HG03175 (cell line): ENCODE results near the gene C10orf62.

Experiments used
- ATAC-seq: cut with Tn5 transposase; IDR thresholded peaks from one replicate; pipeline ENCODE4 v1.9.1; 2021; ENCODE audit warnings: mild to moderate bottlenecking, moderate library complexity; ENCODE audit not compliant: unreplicated experiment

C10orf62 gene

DNA sequence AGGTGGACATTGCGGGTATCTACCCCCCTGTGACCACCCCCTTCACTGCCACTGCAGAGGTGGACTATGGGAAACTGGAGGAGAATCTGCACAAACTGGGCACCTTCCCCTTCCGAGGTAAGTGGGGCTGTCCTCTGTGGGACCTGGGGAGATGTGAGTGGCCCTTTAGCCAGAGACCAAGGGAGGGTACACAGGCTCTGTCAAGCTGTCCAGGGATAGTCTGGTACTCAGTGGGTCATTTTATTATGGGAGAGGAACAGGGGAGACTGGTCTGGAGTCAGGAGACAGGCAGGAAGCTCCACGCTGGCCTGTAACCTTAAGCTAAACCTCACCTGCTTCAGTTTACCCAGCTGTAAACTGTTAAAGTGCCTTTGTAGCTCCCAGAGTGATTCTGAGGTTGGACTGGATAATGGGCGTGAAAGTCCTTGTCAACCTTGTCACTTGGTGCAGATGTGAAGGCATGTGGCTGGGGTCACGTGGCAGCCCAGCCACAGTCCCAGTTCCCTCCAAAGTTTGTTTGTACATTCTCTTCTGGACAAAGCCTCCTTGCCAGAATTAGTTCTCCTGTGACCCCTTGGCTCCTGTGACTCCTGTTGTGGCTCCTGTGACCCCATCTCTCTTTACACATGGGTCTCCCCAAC lies 4.6 kb upstream of the C10orf62 start:
- ATAC-seq = no peak

DNA sequence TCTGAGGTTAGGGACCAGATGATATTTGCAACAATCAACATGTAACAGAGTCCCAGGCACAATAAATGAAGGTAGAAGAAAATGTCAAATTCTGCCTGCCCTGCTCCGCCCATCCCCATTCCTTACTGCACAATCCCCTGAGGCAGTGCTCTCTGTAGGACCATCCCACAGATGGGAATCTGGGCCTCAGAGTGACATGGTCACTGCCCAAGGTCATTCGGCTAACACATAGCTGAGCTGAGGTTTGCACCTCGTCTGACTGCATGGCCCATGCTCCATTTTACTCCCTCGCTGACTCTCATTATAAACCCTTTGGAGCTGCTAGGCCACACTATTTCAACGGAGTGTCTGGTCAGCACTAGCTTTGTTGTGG lies 4.1 kb upstream of the C10orf62 start:
- no peak for ATAC-seq

DNA sequence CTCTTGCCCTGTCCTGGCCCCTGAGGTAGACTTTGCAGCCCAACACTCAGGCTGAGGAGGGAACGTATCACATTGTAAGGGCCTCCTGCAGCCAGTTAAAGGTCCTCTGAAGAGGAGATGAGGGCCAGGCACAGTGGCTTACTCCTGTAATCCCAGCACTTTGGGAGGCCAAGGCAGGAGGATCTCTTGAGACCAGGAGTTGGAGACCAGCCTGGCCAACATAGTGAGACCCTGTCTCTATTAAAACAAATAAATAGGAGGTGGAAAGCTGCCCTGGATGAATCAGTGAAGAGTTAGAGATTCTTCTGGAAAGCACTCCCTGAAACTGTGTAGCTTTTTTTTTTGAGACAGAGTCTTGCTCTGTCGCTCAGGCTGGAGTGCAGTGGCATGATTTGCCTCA lies 2.3 kb upstream of the C10orf62 start:
- ATAC-seq = no peak

DNA sequence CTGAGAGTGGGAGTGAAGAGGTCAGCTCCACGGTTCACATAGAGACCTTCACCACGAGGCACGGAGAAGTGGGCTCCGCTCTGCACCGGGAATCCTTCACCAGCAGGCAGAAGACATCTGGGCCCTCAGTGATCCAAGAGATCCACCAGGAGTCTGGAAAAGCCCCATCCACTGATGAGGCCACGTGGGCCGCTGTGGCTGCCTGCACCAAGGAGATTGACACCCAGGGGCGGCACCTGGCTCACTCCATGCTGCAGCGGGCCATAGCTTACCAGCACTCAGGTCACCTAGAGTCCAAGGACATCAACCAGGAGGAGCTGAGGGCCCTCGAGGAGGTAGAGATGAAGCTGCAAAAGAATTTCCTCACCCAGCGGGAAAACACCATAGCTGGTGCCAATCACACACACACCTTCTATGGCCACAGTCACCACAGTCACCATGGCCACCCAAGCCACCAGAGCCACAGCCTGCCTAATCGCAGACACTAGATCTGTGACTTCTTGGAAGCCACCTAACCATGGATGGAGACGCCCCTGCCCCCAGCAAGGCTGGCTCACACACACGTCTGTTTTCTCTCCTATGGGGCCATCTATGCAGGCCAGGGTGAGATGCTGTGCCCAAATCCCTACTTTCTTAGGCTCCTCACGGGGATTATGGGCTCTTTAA lies 694 bp downstream of the C10orf62 start:
- no peak for ATAC-seq

DNA sequence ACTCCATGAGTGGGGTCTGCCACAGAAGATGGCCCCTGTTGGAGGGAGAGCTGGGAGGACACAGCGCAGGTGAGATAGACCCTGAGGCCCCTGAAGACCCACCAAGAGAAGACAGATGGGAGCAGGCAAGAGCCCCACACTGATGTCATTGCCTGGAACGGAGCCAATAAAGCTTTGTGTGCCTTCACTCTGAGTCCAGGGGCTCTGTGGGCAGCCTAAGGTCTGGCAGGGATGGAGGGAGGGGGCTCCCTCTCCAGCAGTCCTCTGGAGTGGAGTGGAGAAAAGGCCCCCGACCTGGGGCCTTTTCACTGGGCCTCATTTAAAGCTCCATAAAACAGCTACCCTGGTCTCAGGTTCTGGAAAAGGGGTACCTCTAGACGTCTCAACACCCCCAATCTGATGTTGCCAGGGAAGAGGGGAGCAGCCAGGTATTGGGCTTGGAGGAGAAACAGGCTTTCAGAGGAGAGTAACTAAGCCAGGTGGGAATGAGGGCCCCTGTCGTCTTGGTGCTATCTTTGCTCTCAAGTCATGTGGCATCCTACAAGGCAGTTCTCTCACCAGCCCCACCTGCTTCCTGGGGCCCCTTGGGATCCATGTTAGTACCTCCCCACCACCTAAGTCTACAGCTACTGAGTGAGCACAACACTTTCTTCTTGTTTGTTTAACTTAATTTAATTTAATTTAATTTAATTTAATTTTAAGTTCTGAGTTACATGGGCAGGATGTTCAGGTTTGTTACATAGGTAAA lies 1.4 kb downstream of the C10orf62 start:
- ATAC-seq = no peak

DNA sequence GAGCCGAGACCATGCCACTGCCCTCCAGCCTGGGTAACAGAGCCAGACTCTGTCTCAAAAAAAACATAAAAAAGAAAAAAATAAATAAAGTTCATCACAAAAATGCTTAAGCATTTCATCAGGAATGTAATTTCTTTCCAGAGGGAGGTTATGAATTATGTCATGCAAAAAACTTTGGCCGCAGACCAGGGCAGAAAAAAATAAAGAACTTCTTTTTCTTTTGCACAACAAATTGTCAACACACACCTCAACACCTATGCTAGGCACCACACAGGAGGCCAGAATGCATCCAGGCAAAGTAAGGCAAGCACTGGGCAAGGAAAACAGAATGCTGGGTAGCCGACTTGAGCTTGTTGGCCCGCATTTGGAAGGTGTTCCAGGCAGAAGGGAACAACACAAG lies 3.9 kb downstream of the C10orf62 start:
- ATAC-seq = no peak

- no peak for ATAC-seq
Measured at GRCh38 chr10:97596101-97597082, 6.9 kb downstream of the C10orf62 start.

DNA sequence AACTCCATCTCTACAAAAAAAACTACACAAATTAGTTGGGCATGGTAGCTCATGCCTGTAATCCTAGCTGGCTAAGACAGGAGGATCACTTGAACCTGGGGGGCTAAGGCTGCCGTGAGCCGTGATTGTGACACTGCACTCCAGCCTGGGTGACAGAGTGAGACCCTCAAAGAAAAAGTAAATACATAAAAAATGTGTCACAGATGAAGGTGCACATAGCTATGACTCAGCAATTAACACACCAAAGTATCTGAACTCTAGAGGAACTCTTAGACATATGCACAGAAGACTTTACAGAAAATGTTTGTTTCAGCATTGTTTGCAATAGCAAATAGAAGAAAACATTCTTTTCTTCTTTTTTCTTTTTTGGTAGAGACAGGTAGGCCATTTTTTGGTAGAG lies 8.3 kb downstream of the C10orf62 start:
- ATAC-seq = no peak

DNA sequence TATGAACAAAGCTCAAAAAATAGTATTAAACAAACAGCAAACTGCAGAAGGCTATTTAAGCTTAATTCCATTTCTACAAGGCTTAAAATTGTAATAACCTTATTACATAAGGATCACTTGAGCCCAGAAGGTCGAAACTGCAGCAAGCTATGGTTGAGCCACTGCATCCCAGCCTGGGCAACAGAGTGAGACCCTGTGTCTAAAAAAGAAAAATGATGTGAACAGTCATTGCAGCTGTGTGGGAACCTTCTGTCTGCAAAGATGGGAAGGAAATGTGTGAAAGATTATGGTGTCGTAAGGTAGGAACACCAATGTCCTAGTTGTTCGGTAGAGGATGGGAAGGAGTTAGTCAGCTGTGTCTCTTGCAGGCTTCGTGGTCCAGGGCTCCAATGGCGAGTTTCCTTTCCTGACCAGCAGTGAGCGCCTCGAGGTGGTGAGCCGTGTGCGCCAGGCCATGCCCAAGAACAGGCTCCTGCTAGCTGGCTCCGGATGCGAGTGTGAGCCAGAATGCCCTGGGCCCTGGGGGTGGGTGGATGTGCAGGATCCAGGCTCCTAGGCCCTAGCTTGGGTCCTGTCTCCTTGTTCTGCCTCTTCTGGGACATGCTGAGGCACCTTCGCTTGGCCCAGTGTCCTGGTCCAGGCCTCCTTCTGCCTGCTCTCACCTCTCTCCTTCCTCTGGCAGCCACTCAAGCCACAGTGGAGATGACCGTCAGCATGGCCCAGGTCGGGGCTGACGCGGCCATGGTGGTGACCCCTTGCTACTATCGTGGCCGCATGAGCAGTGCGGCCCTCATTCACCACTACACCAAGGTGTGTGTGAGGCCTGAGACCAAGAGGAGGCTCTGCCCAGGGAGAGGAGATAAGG lies 9.1 kb downstream of the C10orf62 start:
- no peak for ATAC-seq

DNA sequence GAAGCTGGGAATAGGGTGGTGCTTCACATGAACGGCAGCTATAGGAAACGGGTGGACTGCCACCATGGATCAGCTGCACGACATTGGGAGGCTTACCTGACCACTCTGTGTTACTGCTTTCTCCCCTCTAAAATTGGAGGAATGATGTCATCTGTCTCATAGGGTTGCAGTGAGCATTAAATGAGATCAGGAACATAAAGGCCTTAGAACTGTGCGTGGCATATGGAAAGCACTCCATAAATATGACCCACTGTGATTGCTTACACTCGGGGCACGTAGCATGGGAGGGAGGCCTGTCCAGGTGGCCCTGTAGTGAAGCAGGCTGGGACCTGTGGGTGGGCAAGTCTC lies 9.7 kb downstream of the C10orf62 start:
- no peak for ATAC-seq

- no peak for ATAC-seq
Measured at GRCh38 chr10:97600616-97601015, 11.1 kb downstream of the C10orf62 start.

GRCh38 chr10:97601268-97602215 lies 12.0 kb downstream of the C10orf62 start:
- no peak for ATAC-seq

GRCh38 chr10:97607095-97607636 lies 17.6 kb downstream of the C10orf62 start:
- ATAC-seq = no peak

DNA sequence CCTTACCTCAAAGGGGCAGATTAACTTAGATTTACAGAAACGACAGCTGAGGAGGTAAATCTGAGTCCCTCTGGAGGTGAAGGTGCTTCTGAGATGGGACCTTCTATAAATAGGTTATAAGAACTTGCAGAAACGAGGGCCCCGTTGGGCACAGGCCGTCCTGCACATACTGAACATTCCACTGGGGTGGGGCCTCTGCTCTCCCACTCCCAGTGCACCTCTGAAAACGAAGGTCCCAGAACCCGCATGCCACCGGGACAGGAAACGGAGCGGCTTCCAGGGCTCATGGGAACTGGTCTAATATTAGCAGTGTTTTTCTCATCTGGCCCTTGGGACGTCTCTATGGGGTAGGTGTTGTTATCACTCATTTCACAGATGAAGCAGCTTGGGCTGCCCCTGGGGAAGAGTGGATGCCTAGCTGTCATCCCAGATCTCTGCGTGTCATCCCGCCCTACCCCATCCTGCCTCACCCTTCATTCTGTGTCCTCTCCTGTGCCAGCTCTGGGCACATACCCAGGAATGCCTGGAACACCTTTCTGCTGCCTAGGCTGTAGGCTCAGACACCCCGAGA lies 19.6 kb downstream of the C10orf62 start:
- ATAC-seq = no peak

DNA sequence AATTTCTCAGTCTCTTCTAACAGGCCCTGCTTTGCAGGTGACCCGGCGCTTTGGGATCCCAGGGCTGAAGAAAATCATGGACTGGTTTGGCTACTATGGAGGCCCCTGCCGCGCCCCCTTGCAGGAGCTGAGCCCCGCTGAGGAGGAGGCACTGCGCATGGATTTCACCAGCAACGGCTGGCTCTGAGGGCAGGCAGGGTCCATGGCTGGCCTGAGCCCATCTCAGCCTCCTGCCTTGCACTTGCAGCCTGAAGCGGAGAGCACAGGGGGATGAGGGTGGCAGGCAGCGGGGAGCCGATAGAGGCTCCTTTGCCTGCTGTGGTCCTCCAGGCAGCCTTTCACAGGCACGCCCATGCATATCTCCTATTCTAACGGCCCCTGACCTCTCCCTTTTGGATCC lies 22.0 kb downstream of the C10orf62 start:
- ATAC-seq = no peak

DNA sequence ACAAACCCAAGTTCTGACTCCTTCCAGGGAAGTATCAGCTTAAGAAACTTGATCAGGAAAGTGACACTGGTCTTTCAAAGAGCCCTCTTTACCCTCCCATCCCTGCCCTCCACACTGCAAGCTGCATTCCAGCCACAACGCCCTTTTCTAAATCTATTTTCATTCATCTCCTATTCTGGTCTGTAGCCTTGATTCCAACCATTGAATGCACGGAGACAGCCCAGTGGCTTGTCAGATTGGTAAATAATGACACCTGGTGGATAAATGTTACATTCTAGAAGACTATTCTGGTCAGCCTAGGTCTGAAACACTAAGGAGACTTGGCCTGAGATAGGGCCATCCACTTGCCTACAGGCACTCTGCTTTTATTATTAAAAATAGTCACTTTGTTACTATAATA lies 22.9 kb downstream of the C10orf62 start:
- no peak for ATAC-seq

GRCh38 chr10:97618285-97618684 lies 28.8 kb downstream of the C10orf62 start:
- ATAC-seq = no peak

- no peak for ATAC-seq
Measured at GRCh38 chr10:97618733-97619132, 29.2 kb downstream of the C10orf62 start.
